Activated CD4-positive, alpha-beta T cell treated with anti-CD3 and anti-CD28 coated beads, Interleukin-2, amount 10 ng/mL, durations not matched to agents 7 days and 5 days (primary cell): Measurements from ENCODE around the gene RABL2A. TPM values are rescaled to one million over a fixed set of nuclear protein-coding genes. Genes with fewer than 3 reads are reported as not detected.
A peak's percentile ranks its signal among the peaks of the same experiment; 100 is the strongest.
"Not testable (repeated sequence)": the region's sequence is repeated elsewhere in the genome, so short reads cannot be mapped to it uniquely, and the experiment has no call there.

Experiments
- CTCF ChIA-PET: fragments of 350-600 bp; sonication (Branson Sonifier 250); formaldehyde crosslinking; loops from one replicate; lab custom pipeline; 2021; ENCODE audit warnings: antibody characterized with exemption; lab: Charles Lee
- POLR2A ChIA-PET: fragments of 350-600 bp; sonication (Branson Sonifier 250); formaldehyde crosslinking; loops from one replicate; lab custom pipeline; 2021; ENCODE audit warnings: antibody characterized with exemption; lab: Charles Lee
- DNase-seq: peaks from one replicate; pipeline ENCODE4 v3.0.0-alpha.2; 2020
- H3K27ac Mint-ChIP-seq: one replicate; pipeline ENCODE4 v1.8.0; 2021; ENCODE audit warnings: mild to moderate bottlenecking, moderate library complexity, mixed read lengths
- H3K27me3 Mint-ChIP-seq: one replicate; pipeline ENCODE4 v1.8.0; 2021; ENCODE audit warnings: mixed read lengths
- H3K36me3 Mint-ChIP-seq: one replicate; pipeline ENCODE4 v1.8.0; 2021; ENCODE audit warnings: low read depth, mixed read lengths
- H3K4me1 Mint-ChIP-seq: one replicate; pipeline ENCODE4 v1.8.0; 2021; ENCODE audit warnings: mixed read lengths
- H3K4me3 Mint-ChIP-seq: one replicate; pipeline ENCODE4 v1.8.0; 2021; ENCODE audit warnings: mild to moderate bottlenecking, moderate library complexity, mixed read lengths
- H3K9me3 Mint-ChIP-seq: one replicate; pipeline ENCODE4 v1.8.0; 2021; ENCODE audit warnings: mixed read lengths
- total RNA-seq, 2 experiments: library from RNA; stranded (reverse); gene quantifications; one replicate each; pipeline ENCODE4 v1.2.3, GENCODE V29; 2021

RABL2A gene
- total RNA-seq, 2 experiments from 2014 or later = 15.3 to 17.9 TPM

- H3K4me3 Mint-ChIP-seq, H3K9me3 Mint-ChIP-seq, POLR2A ChIA-PET, H3K36me3 Mint-ChIP-seq, H3K27me3 Mint-ChIP-seq, H3K4me1 Mint-ChIP-seq, H3K27ac Mint-ChIP-seq, CTCF ChIA-PET, DNase-seq: not testable (repeated sequence)
These were observed 28.3 kb upstream of the RABL2A start for GRCh38 chr2:113598738-113599137.

- H3K27me3 Mint-ChIP-seq, POLR2A ChIA-PET, H3K4me3 Mint-ChIP-seq, H3K9me3 Mint-ChIP-seq, H3K27ac Mint-ChIP-seq, H3K4me1 Mint-ChIP-seq, H3K36me3 Mint-ChIP-seq, CTCF ChIA-PET: not testable (repeated sequence)
- DNase-seq = peak; percentile 3
These were observed 27.9 kb upstream of the RABL2A start for GRCh38 chr2:113599208-113599607.

- H3K4me3 Mint-ChIP-seq, H3K9me3 Mint-ChIP-seq, H3K27me3 Mint-ChIP-seq, H3K27ac Mint-ChIP-seq, H3K4me1 Mint-ChIP-seq, CTCF ChIA-PET, POLR2A ChIA-PET, H3K36me3 Mint-ChIP-seq: not testable (repeated sequence)
- DNase-seq = peak; percentile 68
These were observed 24.9 kb upstream of the RABL2A start for GRCh38 chr2:113602040-113602769.

- no peaks in the 10 kb centered on the region for H3K27me3 Mint-ChIP-seq
- no peaks in the 10 kb centered on the region for H3K9me3 Mint-ChIP-seq
- peak overlapping the region; percentile 94 for H3K27ac Mint-ChIP-seq
- H3K4me1 Mint-ChIP-seq = peaks cover 7% of the 10 kb centered on the region
- ChIA-PET CTCF (interaction anchor here (1.3 to 2.0 kb wide), 4 partner anchors 98 to 948 kb away, joined by 3 to 23 read pairs (median 5); no protein-coding TSS in a partner anchor), POLR2A (no interaction called here)
- H3K4me3 Mint-ChIP-seq = peak overlapping the region; percentile 90
- DNase-seq = no peak
- H3K36me3 Mint-ChIP-seq = no peaks in the 10 kb centered on the region
These were observed 24.1 kb upstream of the RABL2A start for GRCh38 chr2:113602869-113603466.

GRCh38 chr2:113603467-113604084, 23.5 kb upstream of the RABL2A start:
- H3K9me3 Mint-ChIP-seq, H3K4me1 Mint-ChIP-seq, H3K36me3 Mint-ChIP-seq, POLR2A ChIA-PET, H3K27me3 Mint-ChIP-seq: not testable (repeated sequence)
- peak; percentile 86 for DNase-seq
- Mint-ChIP-seq H3K4me3 (peak overlapping the region; percentile 90), H3K27ac (peak overlapping the region; percentile 98)
- CTCF ChIA-PET = interaction anchor here (0.7 to 2.0 kb wide), 16 partner anchors 73 to 948 kb away, joined by 3 to 23 read pairs (median 5); partner anchors contain the start of gene SLC35F5

GRCh38 chr2:113604085-113604477, 23.0 kb upstream of the RABL2A start:
- POLR2A ChIA-PET, H3K27me3 Mint-ChIP-seq: not testable (repeated sequence)
- CTCF ChIA-PET = interaction anchor here (0.6 to 2.0 kb wide), 28 partner anchors 20 to 947 kb away, joined by 3 to 23 read pairs (median 4); partner anchors contain the start of gene SLC35F5

GRCh38 chr2:113604661-113605060, 22.4 kb upstream of the RABL2A start:
- H3K4me1 Mint-ChIP-seq, H3K27me3 Mint-ChIP-seq, H3K36me3 Mint-ChIP-seq, POLR2A ChIA-PET, H3K9me3 Mint-ChIP-seq: not testable (repeated sequence)
- H3K27ac Mint-ChIP-seq = peak overlapping the region; percentile 25
- H3K4me3 Mint-ChIP-seq = peak overlapping the region; percentile 90
- CTCF ChIA-PET = interaction anchor here (0.6 to 2.0 kb wide), 27 partner anchors 20 to 947 kb away, joined by 3 to 23 read pairs (median 4); partner anchors contain the start of gene SLC35F5
- peak; percentile 3 for DNase-seq

More at GRCh38 chr2:113604085-113604477, 23.0 kb upstream of the RABL2A start:
- Mint-ChIP-seq H3K4me3 (peak overlapping the region; percentile 90), H3K27ac (peak overlapping the region; percentile 98)
- not testable (repeated sequence) for H3K9me3 Mint-ChIP-seq, H3K36me3 Mint-ChIP-seq, H3K4me1 Mint-ChIP-seq
- DNase-seq = peak; percentile 91

GRCh38 chr2:113606036-113606435, 21.0 kb upstream of the RABL2A start:
- H3K27me3 Mint-ChIP-seq, H3K9me3 Mint-ChIP-seq, H3K4me1 Mint-ChIP-seq, POLR2A ChIA-PET, DNase-seq, H3K27ac Mint-ChIP-seq, H3K4me3 Mint-ChIP-seq, CTCF ChIA-PET, H3K36me3 Mint-ChIP-seq: not testable (repeated sequence)

- H3K4me3 Mint-ChIP-seq, H3K27me3 Mint-ChIP-seq, H3K27ac Mint-ChIP-seq, H3K9me3 Mint-ChIP-seq, H3K4me1 Mint-ChIP-seq, CTCF ChIA-PET, H3K36me3 Mint-ChIP-seq, POLR2A ChIA-PET, DNase-seq: not testable (repeated sequence)
These were observed 17.2 kb upstream of the RABL2A start for GRCh38 chr2:113609822-113610221.

GRCh38 chr2:113621002-113621401, 6.1 kb upstream of the RABL2A start:
- DNase-seq, H3K36me3 Mint-ChIP-seq, H3K27me3 Mint-ChIP-seq, POLR2A ChIA-PET, H3K9me3 Mint-ChIP-seq, H3K4me3 Mint-ChIP-seq, H3K27ac Mint-ChIP-seq, CTCF ChIA-PET, H3K4me1 Mint-ChIP-seq: not testable (repeated sequence)

- H3K4me1 Mint-ChIP-seq, CTCF ChIA-PET, H3K27ac Mint-ChIP-seq, H3K9me3 Mint-ChIP-seq, H3K27me3 Mint-ChIP-seq, H3K4me3 Mint-ChIP-seq, DNase-seq, H3K36me3 Mint-ChIP-seq, POLR2A ChIA-PET: not testable (repeated sequence)
These were observed 1.2 kb upstream of the RABL2A start for GRCh38 chr2:113625906-113626305.

- POLR2A ChIA-PET, H3K36me3 Mint-ChIP-seq, H3K4me1 Mint-ChIP-seq, DNase-seq, CTCF ChIA-PET, H3K27me3 Mint-ChIP-seq, H3K4me3 Mint-ChIP-seq, H3K27ac Mint-ChIP-seq, H3K9me3 Mint-ChIP-seq: not testable (repeated sequence)
These were observed 5.8 kb downstream of the RABL2A start for GRCh38 chr2:113632849-113633345.

GRCh38 chr2:113635358-113635757, 8.3 kb downstream of the RABL2A start:
- H3K36me3 Mint-ChIP-seq, H3K4me1 Mint-ChIP-seq, H3K27me3 Mint-ChIP-seq, POLR2A ChIA-PET, H3K27ac Mint-ChIP-seq, DNase-seq, H3K9me3 Mint-ChIP-seq, CTCF ChIA-PET, H3K4me3 Mint-ChIP-seq: not testable (repeated sequence)
